ENCODE measurements around the gene ATP2B2. TPM values are rescaled to one million over a fixed set of nuclear protein-coding genes. Genes with fewer than 3 reads are reported as not detected.

ATP2B2 gene
- total RNA-seq, 1 experiment from 2014 or later, result not detected

GRCh38 chr3:10401990-10402761 lies 103.2 kb downstream of the ATP2B2 start:
- no TSS peak for BruUV-seq (replicated peaks)
- ChIA-PET RAD21 (ENCODE audit: low non-redundant PET in 1 of 2, low total read pairs in 2 of 2, uncharacterized antibody in 2 of 2, unreplicated experiment in 2 of 2) (no interaction called here), POLR2A (no interaction called here), CTCF (no interaction called here)
- no peaks in the 10 kb centered on the region for H3K36me3 ChIP-seq (ENCODE audit: control insufficient read depth in 1 of 2, insufficient read depth in 2 of 2, low read length in 2 of 2)
- no peak overlapping the region for H2AFZ ChIP-seq (ENCODE audit: low read depth, low read length, poor library complexity, severe bottlenecking)
- H3K9ac ChIP-seq (ENCODE audit: low read length), result no peak overlapping the region
- no peak for TF ChIP-seq TCF7L2 (IDR thresholded peaks at IDR 0.05; ENCODE audit: borderline replicate concordance, extremely low read depth, insufficient read depth, insufficient read length)
- TF ChIP-seq SRF (IDR thresholded peaks at IDR 0.05; ENCODE audit: low read depth), result no peak
- TF ChIP-seq MAX (IDR thresholded peaks at IDR 0.05), result no peak
- TF ChIP-seq EGR1 (IDR thresholded peaks at IDR 0.05; ENCODE audit: low read depth), result no peak
- TF ChIP-seq SIN3A (IDR thresholded peaks at IDR 0.05; ENCODE audit: low read depth), result no peak
- no peak for TF ChIP-seq CEBPB (IDR thresholded peaks at IDR 0.05; ENCODE audit: low read depth)
- TF ChIP-seq RAD21 (IDR thresholded peaks at IDR 0.05; ENCODE audit: low read depth), result no peak
- H3K4me1 ChIP-seq (ENCODE audit: control insufficient read depth in 1 of 2, insufficient read depth in 2 of 2, low read length in 2 of 2), result no peaks in the 10 kb centered on the region
- ATAC-seq (no peak), DNase-seq (ENCODE audit: low read depth, low spot score) (no peak)
- intact Hi-C loops (cut with micrococcal nuclease), result no loop called here
- H3K27ac ChIP-seq (ENCODE audit: low read depth, low read length), result no peak overlapping the region
- H3K4me3 ChIP-seq (replicated peaks in 1 of 2; ENCODE audit: low read depth in 1 of 2, low read length in 2 of 2), result no peak overlapping the region
- H3K79me2 ChIP-seq (ENCODE audit: insufficient read depth, low read length), result no peaks in the 10 kb centered on the region
- H4K20me1 ChIP-seq (ENCODE audit: insufficient read depth), result no peaks in the 10 kb centered on the region
- H3K9me3 ChIP-seq (ENCODE audit: control insufficient read depth in 1 of 2, insufficient read depth in 1 of 2, low read depth in 1 of 2, low read length in 2 of 2), result no peaks in the 10 kb centered on the region
- H3K9me2 ChIP-seq (ENCODE audit: insufficient read depth), result no peaks in the 10 kb centered on the region
- no peaks in the 10 kb centered on the region for H3K27me3 ChIP-seq (ENCODE audit: insufficient read depth, low read length)
- H3K4me2 ChIP-seq (ENCODE audit: low read length), result no peak overlapping the region

- RAD21 ChIA-PET (ENCODE audit: low non-redundant PET in 1 of 2, low total read pairs in 2 of 2, uncharacterized antibody in 2 of 2, unreplicated experiment in 2 of 2), result no interaction called here
- no TSS peak for BruUV-seq (replicated peaks)
- CTCF ChIA-PET, result no interaction called here
These were observed 104.5 kb downstream of the ATP2B2 start for GRCh38 chr3:10400749-10401495.

More at GRCh38 chr3:10400749-10401495, 104.5 kb downstream of the ATP2B2 start:
- Histone ChIP-seq H3K27me3 (ENCODE audit: insufficient read depth, low read length) (no peaks in the 10 kb centered on the region), H4K20me1 (ENCODE audit: insufficient read depth) (no peaks in the 10 kb centered on the region), H3K9me3 (ENCODE audit: control insufficient read depth in 1 of 2, insufficient read depth in 1 of 2, low read depth in 1 of 2, low read length in 2 of 2) (no peaks in the 10 kb centered on the region), H3K27ac (ENCODE audit: low read depth, low read length) (no peak overlapping the region), H3K9me2 (ENCODE audit: insufficient read depth) (no peaks in the 10 kb centered on the region), H3K4me2 (ENCODE audit: low read length) (no peak overlapping the region), H3K9ac (ENCODE audit: low read length) (no peak overlapping the region), H3K36me3 (ENCODE audit: control insufficient read depth in 1 of 2, insufficient read depth in 2 of 2, low read length in 2 of 2) (no peaks in the 10 kb centered on the region), H3K4me1 (ENCODE audit: control insufficient read depth in 1 of 2, insufficient read depth in 2 of 2, low read length in 2 of 2) (no peaks in the 10 kb centered on the region), H3K4me3 (replicated peaks in 1 of 2; ENCODE audit: low read depth in 1 of 2, low read length in 2 of 2) (no peak overlapping the region), H3K79me2 (ENCODE audit: insufficient read depth, low read length) (no peaks in the 10 kb centered on the region), H2AFZ (ENCODE audit: low read depth, low read length, poor library complexity, severe bottlenecking) (no peak overlapping the region)
- intact Hi-C loops (cut with micrococcal nuclease), result no loop called here
- POLR2A ChIA-PET, result no interaction called here
- DNase-seq (ENCODE audit: low read depth, low spot score) (no peak), ATAC-seq (no peak)
- TF ChIP-seq JUND (IDR thresholded peaks at IDR 0.05), result no peak
- TF ChIP-seq SIN3A (IDR thresholded peaks at IDR 0.05; ENCODE audit: low read depth), result no peak
- no peak for TF ChIP-seq POLR2AphosphoS5 (IDR thresholded peaks at IDR 0.05; ENCODE audit: low read depth, low read length)
- no peak for TF ChIP-seq EGR1 (IDR thresholded peaks at IDR 0.05; ENCODE audit: low read depth)
- no peak for TF ChIP-seq SRF (IDR thresholded peaks at IDR 0.05; ENCODE audit: low read depth)
- TF ChIP-seq EZH2phosphoT487 (IDR thresholded peaks at IDR 0.05; ENCODE audit: borderline replicate concordance), result no peak
- TF ChIP-seq SP1 (IDR thresholded peaks at IDR 0.05; ENCODE audit: low read depth), result no peak

Data from HCT116 (cell line).